H9 (cell line): ENCODE measurements around the gene CEP85L. TPM values are rescaled to one million over a fixed set of nuclear protein-coding genes. Genes with fewer than 3 reads are reported as not detected.

ENCODE experiments used
- DNase-seq: peaks from one replicate; pipeline ENCODE4 v3.0.0-alpha.2; 2017
- H2AFZ ChIP-seq: one replicate; pipeline ENCODE4 v1.6.1; 2013; ENCODE audit warnings: mild to moderate bottlenecking, low read length, control low read depth, moderate library complexity
- H2AK5ac ChIP-seq: 2 replicates; pipeline ENCODE4 v1.6.1; 2013; ENCODE audit warnings: low read length, control low read depth, mixed read lengths; ENCODE audit not compliant: insufficient read length
- H2BK120ac ChIP-seq: one replicate; pipeline ENCODE4 v1.6.1; 2013; ENCODE audit warnings: low read depth, mild to moderate bottlenecking, low read length, control low read depth, inconsistent platforms; ENCODE audit not compliant: poor library complexity, severe bottlenecking
- H2BK12ac ChIP-seq: 2 replicates; pipeline ENCODE4 v1.6.1; 2013; ENCODE audit warnings: low read length, control low read depth, mixed read lengths, low read depth; ENCODE audit not compliant: insufficient read length
- H2BK15ac ChIP-seq: 2 replicates; pipeline ENCODE4 v1.6.1; 2013; ENCODE audit warnings: low read depth, low read length, control low read depth
- H2BK20ac ChIP-seq: one replicate; pipeline ENCODE4 v1.6.1; 2013; ENCODE audit warnings: low read depth, mild to moderate bottlenecking, low read length, control low read depth, inconsistent platforms; ENCODE audit not compliant: poor library complexity, severe bottlenecking
- H2BK5ac ChIP-seq: 2 replicates; pipeline ENCODE4 v1.6.1; 2013; ENCODE audit warnings: low read length, control low read depth, mixed read lengths; ENCODE audit not compliant: insufficient read length
- H3K14ac ChIP-seq: 2 replicates; pipeline ENCODE4 v1.6.1; 2013; ENCODE audit warnings: low read length, control low read depth; ENCODE audit not compliant: insufficient read depth
- H3K18ac ChIP-seq: 2 replicates; pipeline ENCODE4 v1.6.1; 2013; ENCODE audit warnings: low read depth, mild to moderate bottlenecking, mixed read lengths, low read length, control low read depth; ENCODE audit not compliant: insufficient read length
- H3K23ac ChIP-seq: 2 replicates; pipeline ENCODE4 v1.6.1; 2013; ENCODE audit warnings: low read length, control low read depth, mixed read lengths, low read depth; ENCODE audit not compliant: insufficient read length
- H3K23me2 ChIP-seq: 2 replicates; pipeline ENCODE4 v1.6.1; 2013; ENCODE audit warnings: low read depth, mild to moderate bottlenecking, mixed read lengths, low read length, control low read depth; ENCODE audit not compliant: insufficient read length, poor library complexity, severe bottlenecking
- H3K27ac ChIP-seq: 2 replicates; pipeline ENCODE4 v1.5.1; 2013; ENCODE audit warnings: low read length, control low read depth, mixed read lengths, low read depth; ENCODE audit not compliant: insufficient read length
- H3K27me3 ChIP-seq: 2 replicates; pipeline ENCODE4 v1.6.1; 2013; ENCODE audit warnings: low read length, control low read depth, inconsistent platforms; ENCODE audit not compliant: insufficient read depth
- H3K4ac ChIP-seq: 2 replicates; pipeline ENCODE4 v1.6.1; 2013; ENCODE audit warnings: low read depth, mild to moderate bottlenecking, control low read depth, inconsistent platforms, low read length, moderate library complexity
- H3K4me1 ChIP-seq: 2 replicates; pipeline ENCODE4 v1.6.1; 2013; ENCODE audit warnings: low read length, control low read depth, inconsistent platforms; ENCODE audit not compliant: insufficient read depth
- H3K4me2 ChIP-seq: 2 replicates; pipeline ENCODE4 v1.6.1; 2013; ENCODE audit warnings: low read length, control low read depth, mixed read lengths; ENCODE audit not compliant: insufficient read length, insufficient read depth
- H3K56ac ChIP-seq: 2 replicates; pipeline ENCODE4 v1.6.1; 2013; ENCODE audit warnings: low read depth, mild to moderate bottlenecking, mixed read lengths, low read length, control low read depth; ENCODE audit not compliant: insufficient read length
- H3K79me1 ChIP-seq: 2 replicates; pipeline ENCODE4 v1.6.1; 2013; ENCODE audit warnings: low read depth, mild to moderate bottlenecking, moderate library complexity, low read length, control low read depth, inconsistent platforms; ENCODE audit not compliant: insufficient read depth, poor library complexity, severe bottlenecking
- H3K79me2 ChIP-seq: 2 replicates; pipeline ENCODE4 v1.6.1; 2013; ENCODE audit warnings: low read length, control low read depth, inconsistent platforms; ENCODE audit not compliant: insufficient read depth
- H3K9ac ChIP-seq: 2 replicates; pipeline ENCODE4 v1.6.1; 2013; ENCODE audit warnings: low read length, control low read depth, mixed read lengths; ENCODE audit not compliant: insufficient read length; ENCODE audit errors: extremely low read depth
- H3K9me3 ChIP-seq: one replicate; pipeline ENCODE4 v1.6.1; 2013; ENCODE audit warnings: low read depth, low read length, inconsistent platforms; ENCODE audit not compliant: control insufficient read depth
- H3T11ph ChIP-seq: one replicate; pipeline ENCODE4 v1.6.1; 2013; ENCODE audit warnings: mild to moderate bottlenecking, low read length, control low read depth, inconsistent platforms
- H4K20me1 ChIP-seq: one replicate; pipeline ENCODE4 v1.6.1; 2013; ENCODE audit not compliant: control insufficient read depth, insufficient read length, insufficient read depth
- H4K5ac ChIP-seq: 2 replicates; pipeline ENCODE4 v1.6.1; 2013; ENCODE audit warnings: low read depth, mild to moderate bottlenecking, mixed read lengths, low read length, control low read depth; ENCODE audit not compliant: insufficient read length
- H4K8ac ChIP-seq: replicated peaks from 2 replicates; pipeline ENCODE4 v1.6.1; 2013; ENCODE audit warnings: low read length, control low read depth, mixed read lengths, low read depth; ENCODE audit not compliant: insufficient read length
- H4K91ac ChIP-seq: 2 replicates; pipeline ENCODE4 v1.6.1; 2013; ENCODE audit warnings: low read depth, mild to moderate bottlenecking, moderate library complexity, mixed read lengths, low read length, control low read depth; ENCODE audit not compliant: insufficient read length
- H3K27ac Mint-ChIP-seq, 3 experiments: 2 replicates in 2 of 3; 3 replicates in 1 of 3; pipeline ENCODE4 v1.8.0; 2020 to 2021; ENCODE audit warnings: mixed read lengths in 3 of 3, mild to moderate bottlenecking in 1 of 3, moderate library complexity in 1 of 3
- H3K27me3 Mint-ChIP-seq: 2 replicates; pipeline ENCODE4 v1.8.0; 2021; ENCODE audit warnings: low read depth, mild to moderate bottlenecking, moderate library complexity, mixed read lengths
- H3K36me3 Mint-ChIP-seq, 3 experiments: 2 replicates in 2 of 3; 3 replicates in 1 of 3; pipeline ENCODE4 v1.8.0; 2020 to 2021; ENCODE audit warnings: low read depth in 3 of 3, mixed read lengths in 3 of 3; ENCODE audit not compliant: insufficient read depth in 1 of 3
- H3K4me1 Mint-ChIP-seq, 2 experiments: 2 replicates each; pipeline ENCODE4 v1.8.0; 2020; ENCODE audit warnings: mixed read lengths in 2 of 2
- H3K4me3 Mint-ChIP-seq, 2 experiments: 2 replicates in 1 of 2; 3 replicates in 1 of 2; pipeline ENCODE4 v1.8.0; 2020 to 2021; ENCODE audit warnings: mild to moderate bottlenecking in 2 of 2, mixed read lengths in 2 of 2, moderate library complexity in 1 of 2
- H3K9me3 Mint-ChIP-seq, 2 experiments: 2 replicates in 1 of 2; 3 replicates in 1 of 2; pipeline ENCODE4 v1.8.0; 2020; ENCODE audit warnings: mild to moderate bottlenecking in 2 of 2, mixed read lengths in 2 of 2, moderate library complexity in 1 of 2
- CTCF ChIP-seq: fragments of 200-600 bp; sonication (generic); conservative IDR thresholded peaks from 3 replicates; pipeline ENCODE4 v1.8.0; 2021; ENCODE audit warnings: antibody characterized with exemption, mild to moderate bottlenecking
- WGBS: extraction: QIAGEN DNeasy Blood & Tissue Kit; methylation state at CpG from one replicate; pipeline ENCODE4 v1.1.7; 2013; ENCODE audit warnings: missing lambda C conversion rate, low lambda C conversion rate, mixed read lengths; ENCODE audit not compliant: insufficient read length; ENCODE audit errors: extremely low coverage; 5-methylcytosine and 5-hydroxymethylcytosine counted together
- total RNA-seq: library from RNA; stranded (reverse); gene quantifications from 2 replicates; pipeline ENCODE4 v1.2.1, GENCODE V29; 2021

Gene CEP85L
- total RNA-seq, 1 experiment from 2014 or later = 3.8 TPM

- H3K36me3 Mint-ChIP-seq = peaks cover 0 to 5% (median 4%) of the 10 kb centered on the region in 3 experiments; a peak in 6 of 7 replicates
- no peak overlapping the region for H3K27ac Mint-ChIP-seq
- H3K79me1 ChIP-seq = peaks cover 4% of the 10 kb centered on the region
- no peaks in the 10 kb centered on the region for H3K27me3 ChIP-seq
- no peaks in the 10 kb centered on the region for H3K4me1 ChIP-seq
- H3K4ac ChIP-seq = no peak overlapping the region
- H3K4me3 Mint-ChIP-seq = no peak overlapping the region
- no peak overlapping the region for H2AFZ ChIP-seq
- no peak overlapping the region for H2BK15ac ChIP-seq
- no peak overlapping the region for H3K56ac ChIP-seq
- TF ChIP-seq CTCF = no peak
- no peak overlapping the region for H2BK120ac ChIP-seq
- no peak overlapping the region for H3K18ac ChIP-seq
- H2BK20ac ChIP-seq = no peak overlapping the region
- H2AK5ac ChIP-seq = no peak overlapping the region
- no CpG with 5 or more reads among the region's 4 CpGs for WGBS
- H3K23ac ChIP-seq = no peak overlapping the region
- 0 out of 2 replicates have a peak, but pooled peaks cover 1% of the 10 kb centered on the region for H3K79me2 ChIP-seq
- H3K9ac ChIP-seq = no peak overlapping the region
- H3K27ac ChIP-seq = no peak overlapping the region
- no peak for DNase-seq
- H4K5ac ChIP-seq = no peak overlapping the region
- no peak overlapping the region for H3K4me2 ChIP-seq
- peaks cover 2 to 3% of the 10 kb centered on the region in 2 experiments; a peak in 1 of 4 replicates for H3K4me1 Mint-ChIP-seq
- H3K9me3 ChIP-seq = no peaks in the 10 kb centered on the region
- H3K9me3 Mint-ChIP-seq = peaks cover 0 to 4% of the 10 kb centered on the region in 2 experiments; a peak in 3 of 5 replicates
- H3K14ac ChIP-seq = no peak overlapping the region
- no peak overlapping the region for H2BK5ac ChIP-seq
- H3T11ph ChIP-seq = no peak overlapping the region
- H4K20me1 ChIP-seq = no peaks in the 10 kb centered on the region
- no peaks in the 10 kb centered on the region for H3K27me3 Mint-ChIP-seq
- no peak overlapping the region for H4K91ac ChIP-seq
- no peak overlapping the region for H2BK12ac ChIP-seq
- no peaks in the 10 kb centered on the region for H3K23me2 ChIP-seq
- no peak overlapping the region for H4K8ac ChIP-seq
These were observed 31.2 kb downstream of the CEP85L start for GRCh38 chr6:118620202-118620601.
